Daoy (cell line): Measurements from ENCODE around the gene SMARCB1. TPM values are rescaled to one million over a fixed set of nuclear protein-coding genes. Genes with fewer than 3 reads are reported as not detected.
A peak's percentile ranks its signal among the peaks of the same experiment; 100 is the strongest.

Experiments used
- DNase-seq: peaks from one replicate; pipeline ENCODE4 v3.0.0-alpha.2; 2015; ENCODE audit warnings: low read depth
- total RNA-seq: library from RNA; depleted of rRNA; stranded (reverse); fragments of >200 nt; shearing (Covaris generic); gene quantifications from 2 replicates; pipeline ENCODE4 v1.2.3, GENCODE V29; 2014

SMARCB1 gene
- total RNA-seq, 1 experiment from 2014 or later: 125 TPM

GRCh38 chr22:23831781-23832180 lies 45.0 kb downstream of the SMARCB1 start:
- no peak for DNase-seq

DNA sequence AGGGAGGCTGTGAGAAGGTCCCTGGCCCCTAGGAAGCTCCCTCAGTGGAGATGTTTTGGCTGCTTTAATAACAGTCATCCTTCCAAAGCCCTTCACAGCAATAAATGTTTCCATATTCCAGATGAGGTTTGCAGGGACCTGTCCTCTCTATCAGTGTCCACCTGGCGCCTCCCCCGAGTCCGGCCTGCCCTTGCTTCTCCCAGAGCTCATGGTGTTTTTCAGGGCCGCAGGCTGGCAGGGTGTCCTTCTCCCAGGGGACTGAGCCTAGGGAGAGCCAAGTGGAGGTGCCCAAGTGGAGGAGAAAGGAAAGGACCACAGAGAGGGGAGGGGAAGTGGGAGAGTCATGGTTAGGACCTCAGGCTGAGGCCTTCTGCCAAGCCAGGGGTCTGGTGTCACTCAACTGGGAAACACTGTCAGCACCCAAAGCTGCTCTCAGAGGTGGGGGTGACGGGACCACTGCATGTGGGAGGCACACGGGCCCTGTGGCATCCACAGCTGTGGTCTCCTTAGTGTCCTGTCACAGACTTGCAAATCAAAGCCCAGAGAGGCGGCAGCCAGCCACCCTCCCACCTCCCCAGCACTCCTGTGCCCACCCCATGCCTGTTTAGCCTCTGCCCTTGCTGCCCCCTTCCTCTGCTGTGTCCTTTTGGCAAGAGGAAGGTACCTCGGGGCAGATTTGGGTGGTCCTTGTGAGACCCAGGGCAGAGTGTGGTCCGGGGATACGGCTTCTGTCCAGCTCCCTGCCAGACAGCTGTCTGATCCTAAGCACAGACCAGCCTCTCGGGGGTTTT lies 45.7 kb downstream of the SMARCB1 start:
- no peak for DNase-seq

- no peak for DNase-seq
Measured at GRCh38 chr22:23833017-23833751, 46.4 kb downstream of the SMARCB1 start.

DNA sequence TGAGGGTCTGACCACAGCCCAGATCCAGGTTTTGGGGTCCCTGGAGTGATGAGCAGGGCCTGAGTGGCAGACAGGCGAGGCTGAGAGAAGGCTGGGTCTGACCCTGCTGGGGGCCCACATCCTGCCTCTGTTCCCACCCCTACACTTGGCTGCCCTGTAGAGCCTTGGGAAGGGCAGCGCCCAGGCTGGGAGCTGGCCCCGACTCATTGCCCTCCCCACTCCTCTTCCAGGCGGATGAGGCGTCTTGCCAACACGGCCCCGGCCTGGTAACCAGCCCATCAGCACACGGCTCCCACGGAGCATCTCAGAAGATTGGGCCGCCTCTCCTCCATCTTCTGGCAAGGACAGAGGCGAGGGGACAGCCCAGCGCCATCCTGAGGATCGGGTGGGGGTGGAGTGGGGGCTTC lies 47.1 kb downstream of the SMARCB1 start:
- no peak for DNase-seq

- no peak for DNase-seq
Measured at GRCh38 chr22:23834406-23834792, 47.6 kb downstream of the SMARCB1 start.

GRCh38 chr22:23834793-23835483 lies 48.2 kb downstream of the SMARCB1 start:
- no peak for DNase-seq

GRCh38 chr22:23835484-23836144 lies 48.8 kb downstream of the SMARCB1 start:
- no peak for DNase-seq

GRCh38 chr22:23836281-23836680 lies 49.5 kb downstream of the SMARCB1 start:
- no peak for DNase-seq

- no peak for DNase-seq
Measured at GRCh38 chr22:23836692-23837495, 50.1 kb downstream of the SMARCB1 start.

GRCh38 chr22:23837496-23837859 lies 50.7 kb downstream of the SMARCB1 start:
- no peak for DNase-seq

- DNase-seq: no peak
Measured at GRCh38 chr22:23837911-23838680, 51.3 kb downstream of the SMARCB1 start.

GRCh38 chr22:23838681-23839468 lies 52.1 kb downstream of the SMARCB1 start, which contains the start of gene DERL3:
Gene DERL3, minus strand, starts transcription at chr22:23839006. Its CDS starts 19 bp downstream, at chr22:23838987.
- DNase-seq: peak; percentile 99

GRCh38 chr22:23840026-23840425 lies 53.3 kb downstream of the SMARCB1 start:
- DNase-seq: no peak

- no peak for DNase-seq
Measured at GRCh38 chr22:23841292-23841691, 54.5 kb downstream of the SMARCB1 start.

DNA sequence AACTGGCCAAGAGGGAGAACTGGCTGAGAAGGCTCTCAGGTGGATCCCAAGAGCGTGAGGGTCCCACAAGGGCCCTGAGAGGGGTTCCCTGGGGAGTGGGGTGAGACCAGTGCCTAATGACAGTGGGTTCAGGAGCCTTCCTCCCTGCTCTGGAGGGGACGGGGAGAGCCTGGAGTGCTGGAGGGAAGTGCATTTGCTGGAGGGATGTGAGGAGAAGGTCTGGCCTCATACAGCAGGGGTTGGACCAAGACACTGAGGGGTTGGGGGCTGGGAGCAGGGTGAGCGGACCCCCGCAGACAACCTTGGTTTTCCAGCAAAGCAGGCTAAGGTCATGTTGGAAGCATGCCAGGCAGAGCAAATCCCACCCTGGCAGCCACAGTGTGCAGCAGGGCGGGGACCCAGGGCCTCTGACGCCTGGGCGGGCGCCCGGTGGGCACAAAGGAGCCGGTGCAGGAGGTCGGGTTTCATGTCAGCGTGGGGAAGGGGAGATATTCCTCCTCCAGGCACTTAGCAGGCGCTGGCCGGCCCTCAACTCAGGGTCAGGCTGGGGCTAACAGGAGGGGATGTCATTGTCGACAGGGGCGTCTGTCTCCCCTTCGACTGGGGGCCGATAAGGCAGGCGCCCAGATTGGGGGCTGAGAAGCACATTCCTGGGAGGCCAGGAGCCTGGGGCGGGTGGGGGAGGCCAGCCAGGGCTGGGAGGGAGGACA lies 55.1 kb downstream of the SMARCB1 start:
- DNase-seq: no peak

- no peak for DNase-seq
Measured at GRCh38 chr22:23842599-23842998, 55.8 kb downstream of the SMARCB1 start.

GRCh38 chr22:23844739-23845202 lies 58.0 kb downstream of the SMARCB1 start:
- DNase-seq: no peak

- DNase-seq: no peak
Measured at GRCh38 chr22:23845265-23846080, 58.7 kb downstream of the SMARCB1 start.
